Stimulated activated CD4-positive, alpha-beta T cell treated with anti-CD3 and anti-CD28 coated beads, Interleukin-2, amount 100 ng/mL, for 4 hours (primary cell): ENCODE results near the gene MYO1H.

Experiments
- DNase-seq: peaks from one replicate; pipeline ENCODE4 v3.0.0-alpha.2; 2020; ENCODE audit warnings: low read depth

MYO1H gene

GRCh38 chr12:109493090-109493489 lies 145.4 kb downstream of the MYO1H start:
- DNase-seq = no peak

GRCh38 chr12:109493938-109494337 lies 146.2 kb downstream of the MYO1H start:
- DNase-seq = no peak

- no peak for DNase-seq
These were observed 146.7 kb downstream of the MYO1H start for GRCh38 chr12:109494348-109494881.

GRCh38 chr12:109495012-109495411 lies 147.3 kb downstream of the MYO1H start:
- no peak for DNase-seq

- no peak for DNase-seq
These were observed 148.6 kb downstream of the MYO1H start for GRCh38 chr12:109496306-109496705.

GRCh38 chr12:109497675-109498074 lies 150.0 kb downstream of the MYO1H start:
- DNase-seq = no peak
